HG02571 (cell line): ENCODE measurements around the gene GALNT17.
"Not testable (repeated sequence)": the region's sequence is repeated elsewhere in the genome, so short reads cannot be mapped to it uniquely, and the experiment has no call there.

Source experiments
- ATAC-seq: cut with Tn5 transposase; IDR thresholded peaks from one replicate; pipeline ENCODE4 v1.9.1; 2021; ENCODE audit warnings: mild to moderate bottlenecking, moderate library complexity; ENCODE audit not compliant: unreplicated experiment

Gene GALNT17

GRCh38 chr7:71604818-71605414, 473.0 kb downstream of the GALNT17 start:
- no peak for ATAC-seq

DNA sequence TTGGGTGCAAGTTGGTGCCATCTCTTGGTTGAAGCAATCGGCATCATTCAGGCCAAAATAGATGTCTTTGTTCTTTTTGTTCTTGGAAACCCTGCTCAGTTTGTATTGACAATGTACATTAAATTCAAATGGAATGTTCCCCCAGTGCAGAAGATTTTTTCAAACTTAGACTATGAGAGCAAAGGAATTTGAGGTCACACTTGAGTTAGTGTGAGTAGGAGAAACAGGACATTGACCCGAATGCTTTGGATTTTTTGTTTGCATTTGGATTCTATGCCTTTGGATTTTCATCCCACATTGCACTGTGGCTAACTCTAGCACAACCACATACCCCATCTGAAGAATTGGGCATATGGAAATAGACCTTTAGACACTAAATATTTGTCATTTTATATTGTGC, 480.0 kb downstream of the GALNT17 start:
- ATAC-seq, result no peak

- no peak for ATAC-seq
Observed at GRCh38 chr7:71612911-71613310, 481.0 kb downstream of the GALNT17 start.

- no peak for ATAC-seq
Observed at GRCh38 chr7:71613313-71613712, 481.4 kb downstream of the GALNT17 start.

DNA sequence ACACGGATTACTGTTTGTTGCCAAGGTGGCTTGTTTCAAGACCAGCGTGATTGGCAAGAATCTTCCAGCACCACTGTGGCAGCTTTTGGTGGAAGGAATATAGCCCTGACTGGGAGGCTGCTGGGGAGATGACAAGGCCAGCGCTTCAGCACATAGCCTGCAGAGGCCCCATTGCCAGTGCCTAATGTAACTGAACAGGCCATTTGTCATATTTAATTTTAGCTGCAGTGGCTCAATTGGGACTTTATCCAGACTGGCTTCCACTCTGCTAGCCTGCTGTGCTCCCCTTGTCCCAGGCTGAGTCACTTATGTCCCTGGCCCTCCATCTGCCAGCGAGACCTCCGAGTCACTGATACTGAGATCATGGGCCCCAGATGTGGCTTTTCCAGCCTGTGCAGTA, 483.1 kb downstream of the GALNT17 start:
- no peak for ATAC-seq

GRCh38 chr7:71616217-71616616, 484.3 kb downstream of the GALNT17 start:
- no peak for ATAC-seq

DNA sequence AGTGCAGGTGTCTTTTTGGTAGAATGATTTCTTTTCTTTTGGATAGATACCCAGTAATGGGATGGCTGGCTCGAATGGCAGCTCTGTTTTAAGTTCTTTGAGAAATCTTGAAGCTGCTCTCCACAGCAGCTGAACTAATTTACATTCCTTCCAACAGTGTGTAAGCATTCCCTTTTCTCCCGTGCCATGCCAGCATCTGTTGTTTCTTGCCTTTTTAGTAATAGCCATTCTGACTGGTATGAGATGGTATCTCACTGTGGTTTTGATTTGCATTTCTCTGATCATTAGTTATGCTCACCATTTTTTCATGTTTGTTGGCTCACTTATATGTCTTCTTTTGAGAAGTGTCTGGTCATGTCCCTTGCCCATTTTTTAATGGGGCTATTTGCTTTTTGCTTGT, 486.3 kb downstream of the GALNT17 start:
- ATAC-seq, result no peak

GRCh38 chr7:71625545-71625944, 493.6 kb downstream of the GALNT17 start:
- no peak for ATAC-seq

DNA sequence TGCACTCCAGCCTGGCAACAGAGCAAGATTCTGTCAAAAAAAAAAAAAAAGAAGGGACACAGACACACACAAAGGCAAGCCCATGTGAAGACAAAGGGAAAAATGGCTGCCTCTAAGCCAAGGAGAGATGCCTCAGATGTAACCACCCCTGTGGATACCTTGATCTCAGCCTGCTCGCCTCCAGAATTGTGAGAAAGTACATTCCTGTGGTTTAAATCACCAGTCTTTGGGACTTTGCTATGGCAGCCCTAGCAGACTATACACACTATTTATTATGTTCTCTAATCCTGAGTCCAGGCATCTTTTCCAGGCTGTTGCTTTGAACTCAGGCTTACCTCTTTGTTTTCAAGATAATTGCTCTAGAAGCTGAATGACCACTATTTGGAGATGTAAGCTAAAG, 494.3 kb downstream of the GALNT17 start:
- no peak for ATAC-seq

DNA sequence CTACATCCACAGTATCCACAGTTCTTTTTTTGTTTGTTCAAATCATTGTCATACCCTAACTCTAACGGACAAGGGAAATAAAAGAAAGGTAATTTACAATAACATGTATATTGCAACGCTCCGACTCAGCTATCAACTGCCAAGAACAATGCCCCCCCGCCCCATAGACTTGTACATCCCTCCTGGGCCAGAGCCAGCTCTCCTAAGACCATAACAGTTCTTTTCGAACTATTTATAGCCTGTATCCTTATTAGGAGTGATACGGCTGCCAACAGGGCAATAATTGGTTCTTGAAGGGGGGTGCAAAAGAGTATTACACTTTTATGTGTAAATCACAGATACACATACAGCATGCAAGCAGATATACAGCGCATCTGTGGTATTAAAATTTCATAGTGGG, 495.7 kb downstream of the GALNT17 start:
- ATAC-seq, result no peak

DNA sequence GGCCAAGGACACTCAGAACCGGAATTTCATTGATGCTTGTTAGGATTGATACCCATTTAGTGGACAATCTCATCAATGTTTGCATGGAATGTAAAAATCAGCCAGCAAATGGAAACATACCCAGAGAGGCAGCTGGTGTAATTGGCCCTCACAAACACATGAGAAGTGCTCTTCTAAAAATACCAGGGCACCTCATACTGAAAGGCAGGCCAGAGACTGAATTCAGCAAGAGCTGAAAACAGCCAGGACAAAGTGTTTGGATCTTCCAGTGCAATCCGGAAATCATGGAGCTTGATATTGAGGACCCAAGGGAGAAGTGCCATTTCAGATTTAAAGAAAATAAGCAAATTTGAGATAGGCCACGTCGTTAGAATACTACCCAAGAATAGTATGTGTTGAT, 498.6 kb downstream of the GALNT17 start:
- no peak for ATAC-seq

GRCh38 chr7:71633551-71634008, 501.6 kb downstream of the GALNT17 start:
- no peak for ATAC-seq

DNA sequence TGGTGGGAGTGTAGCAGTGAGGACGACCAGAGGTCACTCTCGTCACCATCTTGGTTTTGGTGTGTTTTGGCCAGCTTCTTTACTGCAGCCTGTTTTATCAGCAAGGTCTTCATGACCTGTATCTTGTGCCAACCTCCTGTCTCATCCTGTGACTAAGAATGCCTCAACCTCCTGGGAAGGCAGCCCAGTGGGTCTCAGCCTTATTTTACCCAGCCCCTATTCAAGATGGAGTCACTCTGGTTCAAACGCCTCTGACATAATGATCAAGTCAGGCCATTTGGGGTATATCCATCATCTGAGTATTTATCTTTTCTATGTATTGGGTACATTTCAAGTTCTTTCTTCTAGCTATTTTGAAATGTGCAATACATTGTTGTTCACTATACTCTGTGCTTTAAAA, 503.9 kb downstream of the GALNT17 start:
- ATAC-seq, result not testable (repeated sequence)

- no peak for ATAC-seq
Observed at GRCh38 chr7:71636329-71636728, 504.4 kb downstream of the GALNT17 start.

- no peak for ATAC-seq
Observed at GRCh38 chr7:71637578-71637977, 505.6 kb downstream of the GALNT17 start.

DNA sequence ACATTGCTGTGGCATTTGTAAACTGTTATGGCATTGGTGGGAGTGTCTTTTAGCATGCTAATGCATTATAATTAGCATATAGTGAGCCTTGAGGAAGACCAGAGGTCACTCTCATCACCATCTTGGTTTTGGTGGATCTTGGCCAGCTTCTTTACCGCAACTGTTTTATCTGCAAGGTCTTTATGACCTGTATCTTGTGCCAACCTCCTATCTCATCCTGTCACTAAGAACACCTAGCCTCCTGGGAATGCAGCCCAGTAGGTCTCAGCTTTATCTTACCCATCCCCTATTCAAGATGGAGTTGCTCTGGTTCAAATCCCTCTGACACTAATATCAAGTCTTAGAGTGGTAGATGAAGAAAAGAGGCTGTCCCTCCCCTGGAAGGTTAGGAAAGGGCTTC, 506.2 kb downstream of the GALNT17 start:
- no peak for ATAC-seq

DNA sequence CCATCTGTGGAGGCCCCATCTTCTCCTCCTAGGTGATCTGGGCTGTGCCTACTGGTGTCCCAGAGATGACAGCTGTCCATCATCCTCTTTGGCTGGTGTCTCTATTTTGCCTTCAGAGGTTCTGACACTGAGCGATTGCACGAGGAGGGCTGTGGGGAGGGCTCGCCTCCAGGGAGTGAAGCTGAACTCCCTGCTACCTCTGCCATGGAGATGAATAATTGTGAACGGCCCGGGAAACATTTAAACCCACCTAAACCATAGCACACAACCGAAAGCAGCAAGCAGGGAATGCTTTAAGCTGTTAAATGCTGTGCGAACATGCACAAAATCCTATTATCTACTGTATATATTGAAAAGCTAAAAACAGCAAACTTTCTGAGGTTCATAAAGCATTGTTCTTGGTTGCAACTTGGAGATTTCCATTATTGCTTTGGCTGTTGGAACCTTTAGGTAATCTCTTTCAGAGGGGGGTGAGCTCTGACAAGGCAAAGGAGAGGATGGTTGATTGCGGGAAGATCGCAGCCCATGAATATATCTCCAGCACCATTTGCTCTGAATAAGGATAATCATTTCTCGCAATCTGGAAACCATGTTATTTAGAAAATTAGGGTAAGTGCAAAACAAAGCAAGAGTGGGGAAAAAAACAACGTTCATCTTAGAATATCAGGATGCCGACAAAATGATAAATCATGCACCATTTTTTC, 507.6 kb downstream of the GALNT17 start:
- no peak for ATAC-seq

GRCh38 chr7:71643031-71643430, 511.1 kb downstream of the GALNT17 start:
- not testable (repeated sequence) for ATAC-seq

DNA sequence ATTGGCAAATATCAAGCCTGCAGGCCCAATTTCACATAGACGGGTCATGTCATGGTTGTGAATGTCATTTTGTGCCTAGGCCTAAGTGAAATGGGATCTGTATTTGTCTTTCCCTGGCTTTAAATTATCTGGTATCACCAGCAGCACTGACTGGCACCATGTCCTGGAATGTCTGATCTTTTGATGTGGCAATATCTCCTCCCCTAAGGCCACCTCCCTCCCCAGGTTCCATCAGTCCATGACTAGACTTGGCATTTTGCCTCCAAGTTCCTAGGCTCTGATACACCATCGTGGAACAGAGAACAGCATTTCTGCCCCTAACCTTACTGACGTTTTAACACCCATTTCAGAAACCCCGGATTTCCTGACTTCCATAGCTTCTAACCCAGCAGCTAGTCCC, 513.9 kb downstream of the GALNT17 start:
- no peak for ATAC-seq

- no peak for ATAC-seq
Observed at GRCh38 chr7:71649812-71650211, 517.9 kb downstream of the GALNT17 start.

- no peak for ATAC-seq
Observed at GRCh38 chr7:71650653-71651337, 518.9 kb downstream of the GALNT17 start.

GRCh38 chr7:71652510-71652909, 520.6 kb downstream of the GALNT17 start:
- no peak for ATAC-seq
